HG02870 (cell line): ENCODE results near the gene S100P.
"Not testable (repeated sequence)": the region's sequence is repeated elsewhere in the genome, so short reads cannot be mapped to it uniquely, and the experiment has no call there.

Experiments used
- ATAC-seq: cut with Tn5 transposase; IDR thresholded peaks from one replicate; pipeline ENCODE4 v1.9.1; 2021; ENCODE audit warnings: mild to moderate bottlenecking, moderate library complexity; ENCODE audit not compliant: unreplicated experiment

S100P gene

DNA sequence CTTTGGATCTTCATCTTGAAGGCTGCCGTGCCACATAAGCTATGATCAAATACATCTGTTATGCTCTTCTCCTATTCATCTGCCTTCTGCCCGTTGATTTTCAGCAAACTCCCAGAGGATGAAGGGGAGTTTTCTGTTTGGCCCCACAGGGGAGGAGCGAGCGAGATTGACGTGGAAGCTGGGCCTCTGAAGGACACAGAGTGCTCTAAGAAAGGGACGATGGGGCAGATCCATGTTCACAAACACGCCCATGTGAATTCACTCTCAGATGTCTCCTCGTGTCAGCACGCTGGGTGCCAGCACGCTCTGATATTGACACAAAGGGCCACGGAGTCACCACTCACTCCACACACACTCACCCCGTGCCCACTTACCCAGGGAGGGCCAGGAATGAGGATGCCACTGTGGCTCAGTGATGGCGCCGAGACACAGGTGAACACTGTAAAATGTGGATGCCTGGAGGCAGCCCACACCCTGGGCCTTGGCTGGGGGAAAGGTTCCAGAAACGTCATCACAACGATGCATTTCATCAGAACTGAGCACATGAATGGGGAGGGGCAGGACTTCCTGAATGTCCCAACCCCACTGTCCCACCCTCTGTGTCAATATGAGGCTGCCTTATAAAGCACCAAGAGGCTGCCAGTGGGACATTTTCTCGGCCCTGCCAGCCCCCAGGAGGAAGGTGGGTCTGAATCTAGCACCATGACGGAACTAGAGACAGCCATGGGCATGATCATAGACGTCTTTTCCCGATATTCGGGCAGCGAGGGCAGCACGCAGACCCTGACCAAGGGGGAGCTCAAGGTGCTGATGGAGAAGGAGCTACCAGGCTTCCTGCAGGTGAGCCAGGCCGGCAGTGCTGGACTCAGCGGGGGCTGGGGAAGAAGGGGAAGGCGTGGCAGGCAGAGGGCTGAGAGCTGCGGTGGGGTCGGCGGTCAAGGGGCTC, at the start of gene S100P:
Gene S100P (plus strand): TSS at position 648 of the 946 bp plus-strand sequence. CDS start 55 bp downstream, at position 703.
- no peak for ATAC-seq

- ATAC-seq = no peak
These were observed 48.7 kb upstream of the S100P start for GRCh38 chr4:6644792-6645530.

DNA sequence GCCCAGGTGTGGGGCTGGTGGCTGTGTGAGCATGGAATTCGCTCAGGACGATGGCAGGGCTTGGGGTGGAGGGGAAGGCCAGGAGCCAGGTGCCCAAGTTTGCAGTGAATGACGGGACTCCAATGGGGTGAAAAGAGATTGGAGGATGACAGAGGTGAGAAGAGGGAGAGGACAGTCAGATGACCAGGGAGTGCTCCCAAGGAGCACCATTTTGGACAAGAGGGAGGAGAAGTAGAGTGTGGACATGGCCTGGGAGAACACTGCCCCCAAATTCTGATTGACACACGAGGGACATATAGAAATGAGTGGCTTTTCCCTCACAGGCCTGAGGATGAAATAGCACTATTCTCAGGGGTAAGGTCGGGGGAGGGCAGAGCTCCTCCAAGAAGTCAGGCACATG, 46.5 kb upstream of the S100P start:
- no peak for ATAC-seq

- no peak for ATAC-seq
These were observed 46.0 kb upstream of the S100P start for GRCh38 chr4:6647582-6648230.

DNA sequence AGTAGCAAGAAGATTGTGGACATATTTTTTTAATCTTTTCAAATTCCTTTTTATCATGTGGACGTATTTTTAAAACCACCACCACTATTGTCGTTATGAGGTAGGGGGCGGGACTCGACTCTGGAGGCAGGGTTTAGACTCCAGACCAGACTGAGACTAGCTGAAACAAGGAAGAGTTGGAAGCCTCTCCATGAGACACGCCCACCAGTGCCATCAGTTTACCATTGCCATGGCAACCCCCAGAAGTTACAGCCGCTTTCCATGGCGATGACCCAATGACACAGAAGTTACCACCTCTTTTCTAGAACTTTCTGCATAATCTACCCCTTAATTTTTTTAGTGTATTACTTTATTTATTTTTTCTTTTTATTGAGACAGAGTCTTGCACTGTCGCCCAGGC, 44.5 kb upstream of the S100P start:
- ATAC-seq = no peak

GRCh38 chr4:6654211-6654610, 39.5 kb upstream of the S100P start:
- ATAC-seq = not testable (repeated sequence)

GRCh38 chr4:6655291-6655690, 38.4 kb upstream of the S100P start:
- not testable (repeated sequence) for ATAC-seq

DNA sequence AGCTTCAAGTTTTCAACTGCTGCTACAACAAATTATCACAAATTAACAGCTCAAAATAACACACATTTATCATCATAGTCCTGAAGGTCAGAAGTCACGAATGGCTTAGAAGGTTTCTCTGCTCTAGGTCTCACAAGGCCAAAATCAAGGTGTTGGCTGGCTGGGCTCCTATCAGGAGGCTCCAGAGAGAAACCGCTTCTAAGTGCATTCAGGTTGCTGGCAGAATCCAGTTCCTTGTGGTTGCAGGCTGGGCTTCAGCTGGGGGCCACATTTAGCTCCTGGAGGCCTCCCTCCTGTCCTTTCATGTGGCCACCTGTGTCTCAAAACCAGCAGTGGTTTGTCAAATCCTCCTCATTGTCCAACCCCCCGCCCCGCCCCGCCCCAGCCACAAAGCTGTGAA, 37.8 kb upstream of the S100P start:
- ATAC-seq = no peak

DNA sequence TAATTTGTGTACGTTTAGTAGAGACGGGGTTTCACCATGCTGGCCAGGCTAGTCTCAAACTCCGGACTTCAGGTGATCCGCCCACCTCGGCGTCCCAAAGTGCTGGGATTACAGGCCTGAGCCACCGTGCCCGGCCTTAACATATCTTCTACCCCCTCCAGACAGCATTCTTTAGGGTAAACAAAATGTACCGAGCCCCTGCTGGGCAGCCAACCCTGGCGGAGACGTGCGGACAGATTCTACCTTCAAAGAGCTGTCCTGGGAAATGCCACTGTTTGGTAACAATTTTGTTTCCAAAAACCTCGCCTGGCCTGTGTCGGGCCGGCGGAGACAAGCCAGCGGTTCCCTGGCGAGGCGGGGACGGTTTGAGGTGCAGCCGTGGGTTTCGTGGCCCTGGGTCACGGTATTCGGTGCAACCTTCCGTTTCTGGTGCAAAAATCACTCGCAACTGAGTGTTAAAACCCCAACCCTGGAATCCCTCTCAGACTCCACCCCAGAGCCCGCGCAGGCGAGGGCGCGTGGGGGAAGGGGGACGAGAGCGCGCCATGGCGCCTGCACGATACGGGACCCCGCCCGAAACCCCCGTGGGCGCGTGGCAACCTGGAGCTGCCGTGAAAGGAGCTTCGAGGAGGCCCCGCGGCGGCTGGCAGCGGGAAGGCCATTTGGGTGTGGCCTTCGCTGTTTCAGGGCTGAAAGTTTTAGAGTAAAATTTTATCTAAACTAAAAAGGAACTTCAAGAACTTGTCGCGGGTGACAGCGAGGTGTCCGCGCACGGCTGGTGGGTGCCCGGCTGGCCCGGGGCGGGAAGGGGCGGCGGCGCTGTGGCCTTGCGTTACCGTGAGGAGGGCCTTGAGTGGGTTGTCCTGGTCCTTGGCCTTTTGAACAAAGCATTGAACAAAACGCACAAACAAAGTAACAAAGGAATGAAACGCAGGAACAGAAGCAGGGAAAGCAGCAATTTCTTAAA, 36.2 kb upstream of the S100P start:
- ATAC-seq = no peak

- ATAC-seq = no peak
These were observed 35.5 kb upstream of the S100P start for GRCh38 chr4:6658209-6658595.

DNA sequence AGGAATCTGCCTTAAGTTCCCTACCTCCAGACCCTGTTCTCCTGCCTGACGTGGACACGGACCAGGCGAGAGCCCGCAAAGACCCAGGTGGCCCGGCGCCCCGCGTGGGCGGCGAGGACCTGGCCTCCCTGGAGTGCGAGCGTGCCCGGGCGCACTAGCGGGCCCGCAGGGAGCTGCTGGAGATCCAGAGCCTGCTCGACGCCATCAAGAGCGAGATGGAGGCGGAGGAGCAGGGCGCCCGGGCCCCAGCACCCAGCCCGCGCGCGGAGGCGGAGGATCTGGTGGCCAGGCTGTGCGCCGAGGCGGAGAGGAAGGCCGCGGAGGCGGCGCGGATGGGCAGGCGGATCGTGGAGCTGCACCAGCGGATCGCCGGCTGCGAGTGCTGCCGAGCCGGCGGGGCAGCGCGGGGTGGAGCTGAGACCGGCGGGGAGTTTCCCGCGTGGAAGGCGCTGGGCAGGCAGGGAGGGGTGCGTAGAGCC, 35.0 kb upstream of the S100P start:
- no peak for ATAC-seq

DNA sequence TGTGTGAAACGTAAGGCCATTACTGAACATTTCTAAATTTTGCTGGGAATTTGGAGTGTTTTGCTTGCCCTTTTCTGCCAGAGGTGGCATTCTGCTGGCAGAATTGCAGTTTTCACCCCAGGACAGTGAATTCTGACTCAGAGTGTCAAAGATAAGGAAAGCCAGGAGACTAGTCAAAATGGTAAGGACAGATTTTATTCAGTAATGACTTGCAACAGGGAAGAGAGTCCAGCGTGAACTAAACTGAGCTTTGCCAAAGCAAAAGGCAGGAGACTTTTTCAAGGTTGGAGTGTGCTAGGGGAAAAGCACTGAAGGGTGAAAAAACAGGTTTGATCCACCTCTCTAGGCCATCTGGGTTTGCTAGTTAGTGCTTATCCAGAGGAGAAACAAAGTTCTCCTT, 33.8 kb upstream of the S100P start:
- no peak for ATAC-seq

- ATAC-seq = no peak
These were observed 33.2 kb upstream of the S100P start for GRCh38 chr4:6660430-6660829.

DNA sequence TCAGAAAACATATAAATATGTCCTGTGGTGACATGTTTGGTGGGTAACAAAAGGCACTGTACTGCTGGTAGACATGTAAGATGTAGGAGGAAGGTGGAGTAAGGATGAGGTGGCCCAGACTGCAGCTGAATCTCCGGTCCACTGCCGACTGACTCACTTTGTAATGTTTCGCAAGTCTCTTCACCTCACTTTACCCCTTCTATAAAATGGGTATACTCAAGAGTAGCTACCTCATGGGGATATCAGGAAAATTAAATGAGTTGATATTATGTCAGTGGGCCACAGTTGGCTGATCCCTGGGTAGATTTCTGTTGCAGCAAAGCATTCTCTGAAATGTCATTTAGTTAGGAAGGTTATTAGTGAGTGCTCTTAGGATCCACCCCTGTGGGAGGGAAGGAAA, 31.1 kb upstream of the S100P start:
- no peak for ATAC-seq

- ATAC-seq = no peak
These were observed 29.9 kb upstream of the S100P start for GRCh38 chr4:6663596-6664393.

DNA sequence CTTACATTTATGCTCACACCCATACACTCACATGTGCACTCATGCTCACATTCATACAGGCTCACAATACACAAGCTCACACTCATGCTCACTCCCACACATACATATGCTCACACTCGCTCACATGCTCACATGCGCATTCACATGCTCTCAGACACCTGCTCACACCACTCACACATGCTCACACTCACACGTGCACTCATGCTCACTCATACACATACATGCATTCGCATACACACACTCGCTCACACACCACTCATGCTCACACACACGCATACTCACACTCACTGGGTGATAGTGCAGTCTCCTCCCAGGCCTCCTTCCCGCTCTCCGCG, 28.4 kb upstream of the S100P start:
- no peak for ATAC-seq

GRCh38 chr4:6668391-6668790, 25.3 kb upstream of the S100P start:
- ATAC-seq = no peak

DNA sequence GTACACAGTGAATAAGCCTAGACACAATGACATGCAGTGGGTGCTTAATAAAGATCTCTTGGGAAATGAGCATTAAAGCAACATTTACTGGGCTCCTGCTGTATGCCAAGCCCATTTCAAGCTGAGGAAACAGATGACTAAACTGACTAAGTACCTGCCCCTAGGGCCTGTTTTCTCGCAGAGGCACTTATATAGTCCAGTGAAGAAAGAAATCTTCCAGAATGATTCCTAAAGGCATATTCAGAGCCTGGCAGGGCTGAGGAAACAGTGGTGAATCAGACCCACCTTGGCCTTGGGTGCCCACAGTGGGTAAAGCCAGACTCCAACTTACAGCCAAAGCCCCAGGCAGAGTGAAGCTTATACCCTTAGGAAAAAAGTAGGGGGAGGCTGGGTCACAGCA, 22.0 kb upstream of the S100P start:
- ATAC-seq = no peak

GRCh38 chr4:6672131-6672530, 21.5 kb upstream of the S100P start:
- no peak for ATAC-seq
